ENCODE measurements around the gene SULT4A1.
A peak's percentile ranks its signal among the peaks of the same experiment; 100 is the strongest.

SULT4A1 gene

GRCh38 chr22:43796567-43796966, 65.7 kb downstream of the SULT4A1 start:
- DNase-seq, result peak; percentile 13

DNA sequence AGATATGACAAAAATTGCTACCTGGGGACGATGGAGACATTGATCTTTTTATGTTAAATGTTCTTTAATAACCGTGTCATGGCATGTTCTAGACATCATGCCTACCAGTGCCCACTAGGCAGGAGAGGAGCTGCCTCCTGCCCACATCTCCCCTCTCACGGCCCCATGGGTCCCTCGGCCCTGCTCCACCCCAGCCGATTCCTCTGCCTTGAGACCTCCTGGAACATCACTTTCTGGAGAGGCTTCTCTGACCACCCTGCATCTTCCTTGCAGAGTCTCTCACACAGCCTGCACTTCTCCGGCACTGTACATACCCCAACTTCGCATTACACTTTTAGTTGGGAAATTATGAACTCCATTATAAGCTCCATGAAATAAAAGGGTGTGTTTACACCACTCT, 67.0 kb downstream of the SULT4A1 start:
- no peak for DNase-seq

GRCh38 chr22:43792905-43793304, 69.4 kb downstream of the SULT4A1 start:
- no peak for DNase-seq

DNA sequence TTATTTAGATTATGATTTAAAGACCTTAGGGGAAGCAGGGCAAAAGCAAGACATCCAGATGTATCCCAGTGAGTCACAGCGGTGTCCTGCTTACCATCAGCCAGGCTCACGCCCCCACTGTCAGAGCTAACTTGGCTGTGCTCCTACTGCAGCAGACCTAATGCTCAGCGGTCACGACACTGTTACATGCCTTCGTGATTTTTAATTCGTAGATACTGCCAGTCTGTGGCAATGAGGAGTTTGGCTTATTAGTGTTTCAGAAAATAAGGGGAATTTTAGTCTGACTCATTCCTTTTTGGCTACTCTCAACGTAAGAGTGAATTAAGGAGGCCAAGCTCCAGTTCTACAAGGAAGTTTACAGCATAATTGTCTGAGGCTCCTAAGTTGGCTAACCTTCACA, 72.9 kb downstream of the SULT4A1 start:
- no peak for DNase-seq

DNA sequence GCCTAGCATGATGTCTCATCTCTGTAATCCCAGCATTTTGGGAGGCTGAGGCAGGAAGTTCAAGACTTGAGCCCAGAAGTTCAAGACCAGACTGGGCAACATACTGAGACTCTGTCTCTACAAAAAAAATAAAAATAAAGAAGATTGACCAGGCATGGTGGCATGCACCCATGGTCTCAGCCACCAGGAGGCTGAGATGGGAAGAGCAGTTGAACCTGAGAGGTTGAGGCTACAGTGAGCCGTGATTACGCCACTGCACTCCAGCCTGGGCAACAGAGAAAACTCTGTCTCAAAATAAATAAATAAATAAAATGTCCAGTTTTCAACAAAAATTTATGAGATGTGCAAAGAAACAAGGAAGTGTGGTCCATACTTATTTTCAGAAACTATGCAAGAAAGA, 78.5 kb downstream of the SULT4A1 start:
- DNase-seq, result no peak

DNA sequence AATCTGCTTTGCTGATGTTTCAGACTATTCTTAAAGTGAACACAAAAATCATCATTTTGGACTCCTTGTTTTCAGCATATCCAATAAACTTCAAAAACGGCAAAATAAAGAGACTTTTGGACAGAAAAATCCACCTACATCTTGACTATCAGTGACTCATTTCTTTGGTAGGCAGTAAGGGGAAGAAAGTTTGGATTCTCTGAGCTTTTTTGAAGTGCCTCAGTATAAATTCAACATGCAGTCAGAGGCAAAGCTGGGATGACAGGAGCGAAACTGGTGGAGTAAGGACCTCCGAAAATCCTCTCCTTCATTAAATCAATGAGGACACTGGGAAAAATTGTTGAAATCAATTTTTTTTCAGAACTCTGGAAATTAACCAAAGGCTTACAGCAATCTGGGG, 79.9 kb downstream of the SULT4A1 start:
- no peak for DNase-seq

- no peak for DNase-seq
These were observed 85.0 kb downstream of the SULT4A1 start for GRCh38 chr22:43777286-43777685.

- DNase-seq, result no peak
These were observed 86.1 kb downstream of the SULT4A1 start for GRCh38 chr22:43776081-43776670.

Measured in NCI-H1105 treated with DMSO at 0.1 percent for 48 hours (cell line).